Measurements from ENCODE around the gene AHR. TPM values are rescaled to one million over a fixed set of nuclear protein-coding genes. Genes with fewer than 3 reads are reported as not detected.
"Not testable (repeated sequence)": the region's sequence is repeated elsewhere in the genome, so short reads cannot be mapped to it uniquely, and the experiment has no call there.

The AHR gene
- polyA plus RNA-seq, 3 donors from 2014 or later = 2.6 to 4.0 (median 3.5) TPM

DNA sequence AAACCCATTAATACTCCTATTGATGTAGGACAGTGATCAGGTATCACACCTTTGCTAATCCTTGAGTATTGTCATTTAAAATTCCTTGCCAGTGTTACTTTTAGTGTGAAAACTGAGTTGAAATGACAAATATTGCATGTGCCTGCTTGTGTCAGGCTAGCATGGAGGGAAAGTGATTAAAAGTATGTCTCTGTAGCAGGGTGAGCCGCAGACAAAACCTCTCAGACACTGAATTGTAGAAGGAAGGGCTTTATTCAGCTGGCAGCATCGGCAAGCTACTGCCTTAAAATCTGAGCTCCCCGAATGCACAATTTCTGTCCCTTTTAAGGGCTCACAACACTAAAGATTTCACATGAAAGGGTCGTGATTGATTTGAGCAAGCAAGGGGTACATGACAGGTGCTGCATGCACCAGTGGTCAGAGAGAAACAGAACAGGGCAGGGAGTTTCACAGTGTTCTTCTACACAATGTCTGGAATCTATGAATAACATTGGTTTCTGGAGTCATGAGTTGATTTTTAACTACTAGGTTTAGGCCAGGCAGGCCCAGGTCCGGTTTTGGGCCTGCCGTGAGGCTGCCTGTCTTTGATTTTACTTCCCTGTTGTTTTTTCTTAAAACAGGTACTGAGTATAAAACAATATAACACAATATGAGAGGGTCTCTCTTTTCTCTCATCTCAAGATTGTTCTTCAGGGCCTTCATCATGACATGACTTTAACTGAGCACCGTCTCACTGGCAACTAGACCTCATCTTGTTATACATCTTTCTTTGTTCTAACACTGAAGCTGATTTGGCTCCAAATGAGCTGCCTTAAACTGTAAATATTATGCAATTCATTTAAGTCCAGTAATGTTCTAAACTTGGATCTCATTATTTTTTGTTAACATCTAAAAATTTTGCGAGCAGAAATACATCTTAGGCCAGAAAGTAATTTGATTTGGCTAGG lies 84.2 kb downstream of the AHR start:
- not testable (repeated sequence) for DNase-seq; H3K4me3 Mint-ChIP-seq; H3K4me1 Mint-ChIP-seq; H3K9me3 Mint-ChIP-seq; H3K27me3 Mint-ChIP-seq (ENCODE audit: low read depth in 3 of 3); H3K36me3 Mint-ChIP-seq; H3K27ac Mint-ChIP-seq

DNA sequence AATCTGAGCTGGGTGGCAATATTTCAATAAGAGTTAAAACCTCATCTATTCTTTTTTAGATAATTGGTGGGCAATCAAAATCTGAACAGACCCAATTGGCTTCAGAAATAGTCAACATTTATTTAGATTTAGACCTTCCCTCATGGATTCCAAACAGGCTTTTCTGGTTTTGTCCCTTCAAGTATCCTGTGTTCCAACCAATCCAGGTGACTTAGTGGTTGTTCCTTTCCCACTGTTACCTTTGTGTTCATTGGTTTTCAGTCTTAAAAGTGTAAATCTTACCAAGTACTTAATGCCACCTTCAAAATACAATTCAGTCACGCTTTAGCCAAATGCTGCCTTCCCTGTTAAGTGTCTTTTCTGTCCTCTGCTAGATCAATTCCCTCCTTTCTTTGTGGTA lies 85.9 kb downstream of the AHR start:
- H3K27me3 Mint-ChIP-seq (ENCODE audit: low read depth in 3 of 3) = peaks cover 0 to 7% (median 3%) of the 10 kb centered on the region in 3 donors
- no peaks in the 10 kb centered on the region for H3K4me1 Mint-ChIP-seq
- H3K36me3 Mint-ChIP-seq = no peaks in the 10 kb centered on the region
- DNase-seq = no peak
- no peak overlapping the region for H3K27ac Mint-ChIP-seq
- H3K4me3 Mint-ChIP-seq = no peak overlapping the region
- H3K9me3 Mint-ChIP-seq = peaks cover 0 to 2% (median 0%) of the 10 kb centered on the region in 6 donors

DNA sequence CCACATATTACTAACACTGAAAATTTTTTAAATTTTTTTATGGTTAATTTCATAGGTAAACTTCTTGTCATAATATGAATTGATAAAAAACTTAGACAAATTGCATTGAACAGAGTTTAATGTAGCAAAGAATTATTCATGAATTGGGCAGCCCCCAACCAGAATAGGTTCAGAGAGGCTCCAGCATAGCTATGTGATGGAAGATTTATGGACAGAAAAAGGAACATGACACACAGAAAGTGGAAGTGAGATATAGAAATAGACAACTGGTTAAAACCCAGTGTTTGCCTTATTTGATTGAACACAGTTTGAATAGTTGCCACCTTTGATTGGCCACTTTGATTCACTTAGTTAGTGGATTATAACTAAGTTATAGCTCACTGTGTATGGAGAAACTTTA lies 87.2 kb downstream of the AHR start:
- Mint-ChIP-seq H3K9me3 (peaks cover 0 to 2% (median 0%) of the 10 kb centered on the region in 6 donors), H3K27me3 (ENCODE audit: low read depth in 3 of 3) (peaks cover 0 to 4% (median 3%) of the 10 kb centered on the region in 3 donors), H3K4me3 (no peak overlapping the region), H3K36me3 (no peaks in the 10 kb centered on the region), H3K4me1 (no peaks in the 10 kb centered on the region), H3K27ac (no peak overlapping the region)
- DNase-seq = no peak

DNA sequence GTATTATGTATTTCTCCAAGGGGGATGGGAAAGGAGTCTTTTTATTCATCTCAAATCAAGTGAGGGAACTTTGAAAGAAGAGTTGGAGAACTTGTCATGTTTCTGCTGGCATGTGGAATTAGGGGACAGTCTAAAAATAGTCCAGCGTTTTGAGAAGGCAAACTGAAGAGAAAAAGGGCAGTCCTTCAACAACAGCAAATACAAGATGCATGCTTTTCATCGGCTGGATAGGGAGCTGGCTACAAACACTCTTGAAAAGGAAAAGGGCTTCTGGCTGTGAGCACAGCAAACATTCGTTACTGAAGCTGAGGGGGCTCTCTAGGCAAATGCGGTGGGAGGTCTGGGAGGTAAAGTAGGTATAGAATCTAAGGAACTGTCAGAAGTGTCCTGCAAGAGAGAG lies 91.9 kb downstream of the AHR start:
- Mint-ChIP-seq H3K27me3 (ENCODE audit: low read depth in 3 of 3) (peaks cover 0 to 6% (median 5%) of the 10 kb centered on the region in 3 donors), H3K4me3 (no peak overlapping the region), H3K4me1 (no peaks in the 10 kb centered on the region), H3K27ac (no peak overlapping the region), H3K36me3 (no peaks in the 10 kb centered on the region), H3K9me3 (peaks cover 2 to 15% (median 7%) of the 10 kb centered on the region in 6 donors)
- DNase-seq = no peak

DNA sequence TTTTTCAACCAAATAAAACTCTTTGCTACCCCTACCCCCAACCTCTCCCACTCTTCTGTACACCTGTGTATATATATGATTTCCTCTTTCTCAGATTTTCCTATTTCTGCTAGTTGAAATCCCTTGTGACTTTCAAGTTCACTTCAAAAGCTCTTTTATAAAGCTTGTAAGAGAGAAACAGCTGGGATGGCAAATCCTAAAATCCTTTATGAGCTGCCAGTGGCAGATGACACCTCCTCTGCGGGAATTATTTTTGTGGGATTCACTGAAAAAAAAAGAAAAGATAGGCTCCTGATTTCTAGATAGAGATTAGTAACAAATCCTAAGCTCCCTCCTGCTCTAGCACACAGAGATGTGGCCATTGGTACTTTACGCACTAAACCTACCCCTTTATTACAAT lies 92.9 kb downstream of the AHR start:
- H3K4me1 Mint-ChIP-seq = no peaks in the 10 kb centered on the region
- no peaks in the 10 kb centered on the region for H3K36me3 Mint-ChIP-seq
- H3K4me3 Mint-ChIP-seq = no peak overlapping the region
- peaks cover 0 to 6% (median 5%) of the 10 kb centered on the region in 3 donors for H3K27me3 Mint-ChIP-seq (ENCODE audit: low read depth in 3 of 3)
- DNase-seq = no peak
- no peak overlapping the region for H3K27ac Mint-ChIP-seq
- H3K9me3 Mint-ChIP-seq = peaks cover 2 to 15% (median 7%) of the 10 kb centered on the region in 6 donors

DNA sequence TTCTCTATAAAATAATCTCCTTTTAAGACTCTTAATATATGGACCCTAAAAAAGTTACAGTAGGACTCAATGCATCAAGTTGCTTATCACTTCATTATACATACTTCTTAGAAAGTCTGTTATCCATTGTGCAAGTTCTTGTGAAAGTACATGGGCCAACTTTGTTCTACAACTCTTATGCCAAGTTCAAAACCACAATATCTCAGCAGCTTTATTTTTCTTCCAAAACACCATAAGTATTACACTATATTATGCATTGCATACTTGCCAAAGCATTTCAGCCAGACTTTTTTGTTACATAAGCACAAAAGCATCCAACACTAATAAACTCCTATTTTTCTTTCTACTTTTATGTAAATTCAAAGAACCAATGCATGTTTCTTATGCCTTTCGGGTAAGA lies 94.4 kb downstream of the AHR start:
- Mint-ChIP-seq H3K4me1 (no peaks in the 10 kb centered on the region), H3K9me3 (peaks cover 3 to 15% (median 8%) of the 10 kb centered on the region in 6 donors), H3K4me3 (no peak overlapping the region), H3K27ac (no peak overlapping the region), H3K36me3 (no peaks in the 10 kb centered on the region), H3K27me3 (ENCODE audit: low read depth in 3 of 3) (peaks cover 0 to 5% (median 2%) of the 10 kb centered on the region in 3 donors)
- DNase-seq = no peak

DNA sequence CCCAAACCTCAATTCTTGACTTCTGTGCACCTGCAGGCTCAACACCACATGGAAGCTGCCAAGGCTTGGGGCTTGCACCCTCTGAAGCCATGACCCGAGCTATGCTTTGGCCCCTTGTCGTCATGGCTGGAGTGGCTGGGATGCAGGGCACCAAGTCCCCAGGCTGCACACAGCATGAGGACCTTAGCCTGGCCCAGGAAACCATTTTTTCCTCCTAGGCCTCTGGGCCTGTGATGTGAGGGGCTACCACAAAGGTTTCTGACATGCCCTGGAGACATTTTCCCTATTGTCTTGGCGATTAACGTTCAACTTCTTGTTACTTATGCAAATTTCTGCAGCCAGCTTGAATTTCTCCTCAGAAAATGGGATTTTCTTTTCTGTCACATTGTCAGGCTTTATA lies 96.1 kb downstream of the AHR start:
- DNase-seq; H3K4me3 Mint-ChIP-seq; H3K27ac Mint-ChIP-seq; H3K27me3 Mint-ChIP-seq (ENCODE audit: low read depth in 3 of 3); H3K4me1 Mint-ChIP-seq; H3K36me3 Mint-ChIP-seq: not testable (repeated sequence)
- peaks cover 3 to 15% (median 8%) of the 10 kb centered on the region in 6 donors for H3K9me3 Mint-ChIP-seq

All from immature natural killer cell (primary cell).